ENCODE data around the gene SPIN3.
"Not testable (repeated sequence)": the region's sequence is repeated elsewhere in the genome, so short reads cannot be mapped to it uniquely, and the experiment has no call there.

Gene SPIN3

GRCh38 chrX:56995271-56995994, at the start of gene SPIN3:
Gene SPIN3 (minus strand): TSS chrX:56995541. CDS start chrX:56994947, 594 bp downstream.
- peak in 1 of 2 donors; percentile 32 for DNase-seq (ENCODE audit: low read depth in 2 of 2)

- DNase-seq (ENCODE audit: low read depth in 2 of 2), result no peak
These were observed 48.9 kb upstream of the SPIN3 start for GRCh38 chrX:57044245-57044644.

GRCh38 chrX:57037265-57037664, 41.9 kb upstream of the SPIN3 start:
- not testable (repeated sequence) for DNase-seq (ENCODE audit: low read depth in 2 of 2)

- no peak for DNase-seq (ENCODE audit: low read depth in 2 of 2)
These were observed 718 bp downstream of the SPIN3 start for GRCh38 chrX:56994375-56995270.

GRCh38 chrX:56987741-56988140, 7.6 kb downstream of the SPIN3 start:
- DNase-seq (ENCODE audit: low read depth in 2 of 2), result no peak

GRCh38 chrX:56986138-56986537, 9.2 kb downstream of the SPIN3 start:
- DNase-seq (ENCODE audit: low read depth in 2 of 2), result no peak

- no peak for DNase-seq (ENCODE audit: low read depth in 2 of 2)
These were observed 17.2 kb downstream of the SPIN3 start for GRCh38 chrX:56978172-56978571.

GRCh38 chrX:56975611-56976010, 19.7 kb downstream of the SPIN3 start:
- no peak for DNase-seq (ENCODE audit: low read depth in 2 of 2)

GRCh38 chrX:56974408-56974807, 20.9 kb downstream of the SPIN3 start:
- DNase-seq (ENCODE audit: low read depth in 2 of 2), result no peak

GRCh38 chrX:56969559-56969958, 25.8 kb downstream of the SPIN3 start:
- DNase-seq (ENCODE audit: low read depth in 2 of 2), result no peak

- DNase-seq (ENCODE audit: low read depth in 2 of 2), result no peak
These were observed 26.4 kb downstream of the SPIN3 start for GRCh38 chrX:56968980-56969379.

GRCh38 chrX:56963377-56963776, 32.0 kb downstream of the SPIN3 start:
- no peak for DNase-seq (ENCODE audit: low read depth in 2 of 2)

GRCh38 chrX:56947699-56948098, 47.6 kb downstream of the SPIN3 start:
- DNase-seq (ENCODE audit: low read depth in 2 of 2), result no peak

GRCh38 chrX:56946201-56946600, 49.1 kb downstream of the SPIN3 start:
- DNase-seq (ENCODE audit: low read depth in 2 of 2), result not testable (repeated sequence)

GRCh38 chrX:56945226-56945625, 50.1 kb downstream of the SPIN3 start:
- not testable (repeated sequence) for DNase-seq (ENCODE audit: low read depth in 2 of 2)

GRCh38 chrX:56943264-56943663, 52.1 kb downstream of the SPIN3 start:
- no peak for DNase-seq (ENCODE audit: low read depth in 2 of 2)

Measured in stimulated activated CD4-positive, alpha-beta T cell treated with anti-CD3 and anti-CD28 coated beads, Interleukin-1b, Interleukin-23, amount 100 ng/mL, for 1 hour (primary cell).